Measurements from ENCODE around the gene PRKN. TPM values are rescaled to one million over a fixed set of nuclear protein-coding genes. Genes with fewer than 3 reads are reported as not detected.

Gene PRKN
- total RNA-seq, 1 donor from 2014 or later = 25.5 TPM

GRCh38 chr6:162074641-162075275, 652.8 kb downstream of the PRKN start:
- intact Hi-C loops (cut with micrococcal nuclease) = no loop called here
- H3K36me3 ChIP-seq = no peaks in the 10 kb centered on the region
- no peaks in the 10 kb centered on the region for H3K4me1 ChIP-seq
- peaks cover 11% of the 10 kb centered on the region for H3K9me3 ChIP-seq (replicated peaks)
- no peaks in the 10 kb centered on the region for H3K27me3 ChIP-seq (ENCODE audit: low read depth)
- H3K4me3 ChIP-seq = no peak overlapping the region
- no peak for TF ChIP-seq CTCF (IDR thresholded peaks at IDR 0.05; ENCODE audit: borderline replicate concordance)
- H3K27ac ChIP-seq (replicated peaks) = no peak overlapping the region
- DNase-seq = no peak

GRCh38 chr6:162070639-162071038, 656.9 kb downstream of the PRKN start:
- H3K4me3 ChIP-seq = no peak overlapping the region
- intact Hi-C loops (cut with micrococcal nuclease) = no loop called here
- peaks cover 34% of the 10 kb centered on the region for H3K9me3 ChIP-seq (replicated peaks)
- DNase-seq = peak; percentile 18
- H3K4me1 ChIP-seq = no peaks in the 10 kb centered on the region
- TF ChIP-seq CTCF (IDR thresholded peaks at IDR 0.05; ENCODE audit: borderline replicate concordance) = no peak
- H3K36me3 ChIP-seq = no peaks in the 10 kb centered on the region
- peak overlapping the region; percentile 27 for H3K27ac ChIP-seq (replicated peaks)
- H3K27me3 ChIP-seq (ENCODE audit: low read depth) = no peaks in the 10 kb centered on the region

- DNase-seq = no peak
- Histone ChIP-seq H3K27ac (replicated peaks) (no peak overlapping the region), H3K4me1 (no peaks in the 10 kb centered on the region), H3K36me3 (no peaks in the 10 kb centered on the region), H3K9me3 (replicated peaks) (peaks cover 34% of the 10 kb centered on the region), H3K4me3 (no peak overlapping the region), H3K27me3 (ENCODE audit: low read depth) (no peaks in the 10 kb centered on the region)
- intact Hi-C loops (cut with micrococcal nuclease) = no loop called here
- TF ChIP-seq CTCF (IDR thresholded peaks at IDR 0.05; ENCODE audit: borderline replicate concordance) = no peak
Observed at GRCh38 chr6:162069995-162070394, 657.6 kb downstream of the PRKN start.

GRCh38 chr6:162068340-162068739, 659.2 kb downstream of the PRKN start:
- H3K36me3 ChIP-seq = no peaks in the 10 kb centered on the region
- DNase-seq = no peak
- intact Hi-C loops (cut with micrococcal nuclease) = no loop called here
- H3K27ac ChIP-seq (replicated peaks) = no peak overlapping the region
- TF ChIP-seq CTCF (IDR thresholded peaks at IDR 0.05; ENCODE audit: borderline replicate concordance) = no peak
- H3K9me3 ChIP-seq (replicated peaks) = peaks cover 33% of the 10 kb centered on the region
- H3K4me3 ChIP-seq = no peak overlapping the region
- H3K27me3 ChIP-seq (ENCODE audit: low read depth) = no peaks in the 10 kb centered on the region
- no peaks in the 10 kb centered on the region for H3K4me1 ChIP-seq

- H3K36me3 ChIP-seq = no peaks in the 10 kb centered on the region
- no peaks in the 10 kb centered on the region for H3K27me3 ChIP-seq (ENCODE audit: low read depth)
- no peak overlapping the region for H3K4me3 ChIP-seq
- H3K4me1 ChIP-seq = peaks cover 18% of the 10 kb centered on the region
- no peak for DNase-seq
- intact Hi-C loops (cut with micrococcal nuclease) = no loop called here
- H3K27ac ChIP-seq (replicated peaks) = no peak overlapping the region
- peaks cover 17% of the 10 kb centered on the region for H3K9me3 ChIP-seq (replicated peaks)
- no peak for TF ChIP-seq CTCF (IDR thresholded peaks at IDR 0.05; ENCODE audit: borderline replicate concordance)
Observed at GRCh38 chr6:162063666-162064065, 663.9 kb downstream of the PRKN start.
